ENCODE data around the gene RRP9. TPM values are rescaled to one million over a fixed set of nuclear protein-coding genes. Genes with fewer than 3 reads are reported as not detected.

The RRP9 gene
- total RNA-seq, 1 donor: 2.7 TPM

DNA sequence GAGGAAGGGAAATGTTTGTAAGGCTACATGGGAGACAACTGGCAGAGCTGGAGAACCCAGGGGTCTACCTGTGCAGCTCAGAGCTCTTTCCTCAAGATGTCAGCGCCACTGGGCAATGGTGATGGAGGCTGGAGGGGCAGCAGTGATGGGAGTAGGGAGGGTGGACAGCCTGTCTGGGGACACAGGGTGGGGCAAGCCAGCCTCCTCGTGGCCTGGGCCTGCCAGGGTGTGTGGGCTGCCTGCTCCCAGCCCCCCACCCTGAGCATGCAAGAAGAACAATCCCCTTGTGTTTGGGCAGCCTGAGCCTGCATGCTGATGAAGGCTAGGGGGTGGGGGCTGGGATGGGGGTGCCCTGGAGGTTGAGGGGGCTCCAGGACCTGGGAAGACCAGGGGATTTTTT, 24.3 kb upstream of the RRP9 start:
- Histone ChIP-seq H3K27me3 (ENCODE audit: insufficient read depth, low read length) (no peaks in the 10 kb centered on the region), H3K4me3 (ENCODE audit: low read length) (no peak overlapping the region), H3K9me3 (ENCODE audit: low read depth, low read length) (no peaks in the 10 kb centered on the region), H3K4me1 (ENCODE audit: insufficient read depth, low read length) (peaks cover 10% of the 10 kb centered on the region)

DNA sequence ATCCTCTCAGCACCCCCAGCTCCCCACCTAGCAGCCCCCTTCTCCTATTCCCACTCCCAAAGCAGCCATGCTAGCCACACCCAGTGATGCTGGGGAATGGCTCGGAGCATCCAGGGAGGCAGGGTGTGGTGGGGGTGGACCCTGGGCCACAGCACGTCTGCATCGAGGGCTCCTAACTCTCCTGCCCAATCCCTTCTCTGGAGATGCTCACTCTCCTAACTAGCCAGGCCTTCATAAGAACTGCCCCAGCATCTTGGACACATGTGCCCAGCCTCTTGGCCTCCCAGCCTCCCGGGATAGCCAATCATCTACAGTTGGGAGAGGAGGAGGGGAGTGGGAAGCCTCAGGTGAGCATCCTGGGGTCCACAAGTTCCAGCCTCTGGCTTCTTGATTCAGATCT, 22.8 kb upstream of the RRP9 start:
- no peaks in the 10 kb centered on the region for H3K9me3 ChIP-seq (ENCODE audit: low read depth, low read length)
- no peaks in the 10 kb centered on the region for H3K27me3 ChIP-seq (ENCODE audit: insufficient read depth, low read length)
- no peak overlapping the region for H3K4me3 ChIP-seq (ENCODE audit: low read length)
- peaks cover 10% of the 10 kb centered on the region for H3K4me1 ChIP-seq (ENCODE audit: insufficient read depth, low read length)

DNA sequence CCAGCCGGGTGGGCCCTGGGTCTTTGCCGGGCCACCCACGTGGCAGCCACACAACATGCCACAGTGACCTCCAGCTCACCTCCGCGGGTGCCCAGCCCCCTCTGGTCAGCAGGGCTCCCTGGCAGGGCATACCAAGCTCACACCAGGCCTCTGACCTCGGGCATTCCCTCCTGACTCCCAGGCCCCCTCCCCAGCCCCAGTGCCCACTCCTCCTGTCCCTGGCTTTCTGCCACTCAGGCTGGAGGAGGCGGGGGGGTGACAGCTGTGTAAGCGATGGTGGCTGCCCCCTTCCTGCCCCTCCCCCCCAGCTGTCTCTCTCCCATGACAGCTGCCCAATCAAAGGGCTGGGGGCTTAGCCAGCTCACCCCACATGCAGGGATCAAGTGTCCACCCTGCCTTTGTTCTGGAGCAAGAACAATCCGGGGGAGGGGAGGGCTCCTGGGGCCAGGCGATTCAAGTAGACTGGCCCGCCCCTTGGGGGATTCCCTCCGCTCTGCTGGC, 22.3 kb upstream of the RRP9 start:
- Histone ChIP-seq H3K27me3 (ENCODE audit: insufficient read depth, low read length) (no peaks in the 10 kb centered on the region), H3K4me3 (ENCODE audit: low read length) (no peak overlapping the region), H3K9me3 (ENCODE audit: low read depth, low read length) (no peaks in the 10 kb centered on the region), H3K4me1 (ENCODE audit: insufficient read depth, low read length) (peaks cover 10% of the 10 kb centered on the region)

DNA sequence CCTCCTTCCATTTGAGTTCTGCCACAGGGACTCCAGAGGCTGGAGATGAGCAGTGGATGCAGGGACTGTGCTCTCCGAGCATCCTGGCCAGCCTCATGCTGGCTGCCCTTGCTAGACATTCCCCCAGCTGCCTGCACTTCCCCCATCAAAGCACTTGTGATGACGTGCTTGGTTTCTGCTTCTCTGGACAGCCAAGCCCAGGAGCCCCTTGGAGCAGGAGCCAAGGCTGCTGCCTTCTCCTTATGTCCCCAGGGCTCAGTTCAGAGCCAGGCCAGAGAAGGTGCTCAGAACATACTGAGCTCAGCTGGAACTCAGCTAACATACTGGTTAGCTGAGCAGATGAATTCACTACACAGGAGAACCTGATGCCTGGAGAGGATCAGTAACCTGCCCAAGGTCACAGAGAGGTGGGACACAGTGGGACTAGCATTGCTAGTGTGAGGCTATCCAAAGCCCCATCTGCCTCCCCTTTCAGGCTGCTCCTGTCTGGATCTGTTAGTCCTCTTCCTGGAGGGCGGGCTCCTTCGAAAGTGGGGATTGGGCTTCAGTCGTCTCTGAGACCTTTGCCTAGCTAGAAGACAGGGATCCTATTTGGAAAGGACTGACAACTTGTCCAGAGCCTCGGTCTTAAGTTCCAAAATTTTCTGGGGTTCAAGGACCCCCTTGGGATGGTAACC, 21.3 kb upstream of the RRP9 start:
- peaks cover 8% of the 10 kb centered on the region for H3K4me1 ChIP-seq (ENCODE audit: insufficient read depth, low read length)
- no peak overlapping the region for H3K4me3 ChIP-seq (ENCODE audit: low read length)
- H3K27me3 ChIP-seq (ENCODE audit: insufficient read depth, low read length): no peaks in the 10 kb centered on the region
- no peaks in the 10 kb centered on the region for H3K9me3 ChIP-seq (ENCODE audit: low read depth, low read length)

DNA sequence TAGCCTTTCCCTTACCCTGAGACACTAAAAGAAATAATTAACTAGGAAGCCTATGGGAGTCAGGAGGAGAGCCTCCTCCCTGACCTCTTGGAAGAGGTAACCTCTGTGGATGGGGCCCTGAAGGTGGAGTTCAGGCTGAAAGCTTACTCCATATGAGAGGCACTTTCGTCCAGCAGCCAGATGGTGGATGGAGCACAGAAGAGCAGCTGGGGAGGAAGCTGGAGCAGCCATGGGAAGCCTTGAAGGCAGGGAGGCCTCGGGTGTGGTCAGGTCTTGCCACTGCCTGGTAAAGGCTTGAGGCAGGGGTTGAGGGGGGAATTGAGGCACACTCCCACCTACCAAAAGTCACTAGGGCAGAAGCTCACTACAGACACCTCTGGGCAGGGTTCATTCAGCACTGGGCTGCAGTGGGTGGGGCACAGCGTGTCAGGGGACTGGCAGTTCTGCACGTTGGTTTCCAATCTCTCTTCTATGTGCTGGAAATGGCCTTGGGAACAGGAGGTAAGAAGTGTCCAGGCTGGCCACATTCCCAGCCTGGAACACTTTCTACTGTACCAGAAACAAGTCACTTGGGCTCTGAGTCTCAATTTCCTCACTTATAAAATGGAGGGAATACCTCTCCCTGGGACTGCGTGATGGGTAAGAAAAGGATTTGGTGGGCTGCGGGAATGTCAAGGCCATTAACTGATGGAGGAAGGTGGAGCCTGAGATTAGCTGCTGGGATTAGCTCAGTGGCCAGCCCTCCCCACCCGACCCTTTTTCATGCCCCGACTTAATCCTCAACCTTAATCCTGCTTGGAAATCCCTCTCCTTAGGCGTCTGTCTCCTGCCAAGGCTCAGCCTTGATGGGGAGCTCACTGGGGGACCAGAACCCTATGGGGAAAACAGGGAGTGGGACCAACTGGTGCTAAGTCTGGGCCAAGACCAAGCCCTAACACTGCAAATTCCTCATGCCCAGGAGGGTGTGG, 20.2 kb upstream of the RRP9 start:
- no peaks in the 10 kb centered on the region for H3K9me3 ChIP-seq (ENCODE audit: low read depth, low read length)
- no peak overlapping the region for H3K4me3 ChIP-seq (ENCODE audit: low read length)
- peaks cover 3% of the 10 kb centered on the region for H3K27me3 ChIP-seq (ENCODE audit: insufficient read depth, low read length)
- peaks cover 11% of the 10 kb centered on the region for H3K4me1 ChIP-seq (ENCODE audit: insufficient read depth, low read length)

DNA sequence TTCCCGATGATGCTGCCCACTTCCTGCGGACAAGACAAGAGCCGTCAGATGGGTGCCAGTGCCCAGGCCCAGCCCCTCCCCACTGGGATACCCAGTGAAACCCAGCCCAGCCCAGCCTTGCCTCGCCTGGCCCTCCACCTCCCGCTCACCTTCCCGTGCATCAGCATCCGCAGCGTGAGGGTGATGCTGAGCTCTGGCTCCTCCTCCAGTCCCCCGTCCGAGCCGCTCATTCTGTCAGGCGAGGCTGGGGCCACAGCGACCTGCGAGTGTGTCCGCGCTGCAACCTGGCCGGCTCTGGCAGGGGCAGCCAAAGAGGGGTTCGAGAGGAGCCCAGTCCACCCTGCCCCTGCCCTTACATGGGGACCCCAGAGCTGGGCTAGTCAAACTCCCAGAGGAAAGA, 19.3 kb upstream of the RRP9 start:
- Histone ChIP-seq H3K4me3 (ENCODE audit: low read length) (no peak overlapping the region), H3K4me1 (ENCODE audit: insufficient read depth, low read length) (peaks cover 17% of the 10 kb centered on the region), H3K27me3 (ENCODE audit: insufficient read depth, low read length) (peaks cover 12% of the 10 kb centered on the region), H3K9me3 (ENCODE audit: low read depth, low read length) (no peaks in the 10 kb centered on the region)

DNA sequence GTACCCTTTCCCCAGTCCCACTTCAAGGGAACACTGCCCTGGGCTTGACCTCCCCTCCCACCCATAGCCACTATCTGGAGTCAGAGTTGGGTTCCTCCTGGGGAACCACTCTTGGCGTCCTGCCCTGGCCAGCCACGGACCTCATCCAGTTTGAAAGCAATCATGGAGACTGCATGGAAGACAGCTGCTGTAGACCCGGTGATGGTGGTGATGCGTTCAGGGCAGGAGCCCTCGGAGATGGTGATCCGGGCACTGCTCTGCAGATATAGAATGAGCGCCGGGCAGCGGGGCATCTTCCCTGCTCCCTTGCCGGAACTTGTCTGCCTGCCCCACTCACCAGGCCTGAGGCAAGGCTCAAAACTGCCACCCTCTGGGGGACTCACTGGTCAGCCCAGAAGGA, 18.7 kb upstream of the RRP9 start:
- H3K9me3 ChIP-seq (ENCODE audit: low read depth, low read length): no peaks in the 10 kb centered on the region
- peaks cover 13% of the 10 kb centered on the region for H3K27me3 ChIP-seq (ENCODE audit: insufficient read depth, low read length)
- peaks cover 22% of the 10 kb centered on the region for H3K4me1 ChIP-seq (ENCODE audit: insufficient read depth, low read length)
- H3K4me3 ChIP-seq (ENCODE audit: low read length): no peak overlapping the region

DNA sequence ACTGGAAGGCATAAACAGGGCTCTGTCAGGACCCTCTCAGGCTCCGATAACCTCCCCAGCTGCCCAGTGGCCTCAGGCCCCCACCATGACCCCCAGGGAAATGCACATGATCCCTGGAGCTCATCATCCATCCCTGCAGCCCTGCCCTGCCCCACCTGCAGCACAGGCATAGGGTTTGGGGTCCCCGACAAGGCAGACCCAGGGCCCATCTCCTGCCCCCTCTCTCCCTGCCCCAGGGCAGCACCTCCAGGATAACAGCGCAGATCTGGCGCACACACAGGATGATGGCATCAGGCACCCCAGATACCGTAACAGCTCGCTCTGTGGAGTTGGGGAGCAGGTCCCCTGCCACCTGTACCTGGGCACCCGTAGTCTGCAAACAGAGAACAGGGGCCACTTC, 17.9 kb upstream of the RRP9 start:
- H3K4me3 ChIP-seq (ENCODE audit: low read length): no peak overlapping the region
- H3K4me1 ChIP-seq (ENCODE audit: insufficient read depth, low read length): peaks cover 26% of the 10 kb centered on the region
- no peaks in the 10 kb centered on the region for H3K9me3 ChIP-seq (ENCODE audit: low read depth, low read length)
- peaks cover 20% of the 10 kb centered on the region for H3K27me3 ChIP-seq (ENCODE audit: insufficient read depth, low read length)

DNA sequence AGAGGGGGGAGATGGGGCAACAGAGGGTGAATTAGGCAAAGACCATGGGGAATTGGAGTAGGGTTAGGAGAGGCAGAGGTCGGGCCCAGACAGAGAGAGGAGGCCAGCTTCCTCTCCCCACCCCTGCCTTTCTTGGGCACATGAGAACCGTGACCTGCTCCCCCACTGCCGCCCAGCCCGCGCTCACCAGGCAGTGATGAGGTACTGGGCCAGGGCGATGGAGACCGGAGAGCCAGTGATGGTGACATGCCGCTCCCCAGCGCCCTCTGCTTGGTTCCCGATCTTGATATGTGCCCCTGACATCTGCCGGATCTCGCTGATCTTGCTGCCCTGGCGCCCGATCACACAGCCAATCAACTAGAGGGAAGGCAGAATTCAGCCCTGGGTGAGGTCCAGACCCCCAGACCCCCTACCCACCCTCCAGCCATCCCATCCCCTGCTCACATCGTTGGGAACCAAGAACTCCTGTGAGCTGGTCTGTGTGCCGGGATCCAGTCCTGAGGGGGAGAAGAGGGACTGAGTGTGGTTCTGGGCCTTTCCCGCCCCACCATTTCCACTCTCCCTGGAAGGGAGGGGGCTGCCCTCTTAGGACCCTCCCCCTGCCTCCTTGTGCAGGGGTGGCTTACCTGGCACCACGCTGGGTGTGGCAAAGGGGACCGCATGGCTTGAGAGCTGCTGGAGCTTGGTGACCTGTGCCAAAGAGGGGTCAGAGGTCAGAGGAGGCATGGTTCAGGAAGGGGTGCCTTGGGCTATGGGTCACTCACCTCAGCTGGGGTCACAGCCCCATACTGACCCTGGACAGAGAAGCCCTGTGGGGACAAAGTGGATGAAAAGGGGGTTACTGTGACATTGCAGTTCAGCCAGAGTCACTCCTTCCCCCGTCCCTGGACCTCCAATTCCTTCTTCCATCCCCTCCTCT, 17.2 kb upstream of the RRP9 start:
- no peaks in the 10 kb centered on the region for H3K9me3 ChIP-seq (ENCODE audit: low read depth, low read length)
- no peak overlapping the region for H3K4me3 ChIP-seq (ENCODE audit: low read length)
- peaks cover 34% of the 10 kb centered on the region for H3K4me1 ChIP-seq (ENCODE audit: insufficient read depth, low read length)
- H3K27me3 ChIP-seq (ENCODE audit: insufficient read depth, low read length): peaks cover 20% of the 10 kb centered on the region

DNA sequence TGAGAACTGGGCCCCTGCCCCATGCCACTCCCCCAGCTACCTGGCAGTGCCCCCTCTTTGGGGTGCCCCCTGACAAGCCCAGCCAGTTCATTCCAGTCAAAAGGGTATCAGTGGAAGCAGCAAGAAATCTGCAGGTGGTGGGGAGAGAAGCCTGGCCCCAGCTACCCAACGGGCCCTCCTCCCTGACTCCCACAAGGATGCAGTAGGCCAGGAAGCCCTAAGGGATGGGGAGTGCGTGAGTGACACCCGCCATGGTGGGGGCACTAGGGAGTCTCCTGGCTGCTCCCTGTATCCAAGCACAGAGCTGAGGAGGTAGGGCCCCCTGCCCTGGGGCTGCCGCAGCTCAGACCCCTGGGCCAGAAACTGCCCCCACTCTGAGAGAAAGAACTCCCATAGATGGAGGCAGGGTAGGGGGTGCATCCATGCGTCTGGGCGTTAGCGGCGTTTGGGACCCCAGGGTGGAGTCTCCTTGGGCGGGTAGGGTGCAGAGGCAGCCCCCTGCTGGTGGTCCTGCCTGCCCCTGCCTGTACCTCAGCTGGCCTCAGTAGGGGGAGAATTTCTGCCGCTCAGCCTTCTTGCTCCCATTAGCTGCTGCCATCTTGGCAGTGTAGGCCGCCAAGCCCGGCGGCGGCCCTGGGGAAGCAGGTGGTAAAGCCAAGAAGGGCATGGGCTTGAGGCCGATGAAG, 16.0 kb upstream of the RRP9 start:
- Histone ChIP-seq H3K4me3 (ENCODE audit: low read length) (no peak overlapping the region), H3K4me1 (ENCODE audit: insufficient read depth, low read length) (peaks cover 44% of the 10 kb centered on the region), H3K9me3 (ENCODE audit: low read depth, low read length) (no peaks in the 10 kb centered on the region), H3K27me3 (ENCODE audit: insufficient read depth, low read length) (peaks cover 20% of the 10 kb centered on the region)

DNA sequence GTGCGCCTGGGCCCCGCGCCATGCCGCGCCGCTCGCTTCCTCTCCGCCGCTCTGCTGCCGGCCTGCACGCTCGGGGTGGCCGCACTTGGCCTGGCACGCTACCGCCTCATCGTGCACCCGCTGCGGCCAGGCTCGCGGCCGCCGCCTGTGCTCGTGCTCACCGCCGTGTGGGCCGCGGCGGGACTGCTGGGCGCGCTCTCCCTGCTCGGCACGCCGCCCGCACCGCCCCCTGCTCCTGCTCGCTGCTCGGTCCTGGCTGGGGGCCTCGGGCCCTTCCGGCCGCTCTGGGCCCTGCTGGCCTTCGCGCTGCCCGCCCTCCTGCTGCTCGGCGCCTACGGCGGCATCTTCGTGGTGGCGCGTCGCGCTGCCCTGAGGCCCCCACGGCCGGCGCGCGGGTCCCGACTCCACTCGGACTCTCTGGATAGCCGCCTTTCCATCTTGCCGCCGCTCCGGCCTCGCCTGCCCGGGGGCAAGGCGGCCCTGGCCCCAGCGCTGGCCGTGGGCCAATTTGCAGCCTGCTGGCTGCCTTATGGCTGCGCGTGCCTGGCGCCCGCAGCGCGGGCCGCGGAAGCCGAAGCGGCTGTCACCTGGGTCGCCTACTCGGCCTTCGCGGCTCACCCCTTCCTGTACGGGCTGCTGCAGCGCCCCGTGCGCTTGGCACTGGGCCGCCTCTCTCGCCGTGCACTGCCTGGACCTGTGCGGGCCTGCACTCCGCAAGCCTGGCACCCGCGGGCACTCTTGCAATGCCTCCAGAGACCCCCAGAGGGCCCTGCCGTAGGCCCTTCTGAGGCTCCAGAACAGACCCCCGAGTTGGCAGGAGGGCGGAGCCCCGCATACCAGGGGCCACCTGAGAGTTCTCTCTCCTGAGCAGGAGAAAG, 14.4 kb upstream of the RRP9 start:
- Histone ChIP-seq H3K27me3 (ENCODE audit: insufficient read depth, low read length) (peaks cover 20% of the 10 kb centered on the region), H3K4me1 (ENCODE audit: insufficient read depth, low read length) (peaks cover 44% of the 10 kb centered on the region), H3K4me3 (ENCODE audit: low read length) (no peak overlapping the region), H3K9me3 (ENCODE audit: low read depth, low read length) (no peaks in the 10 kb centered on the region)

DNA sequence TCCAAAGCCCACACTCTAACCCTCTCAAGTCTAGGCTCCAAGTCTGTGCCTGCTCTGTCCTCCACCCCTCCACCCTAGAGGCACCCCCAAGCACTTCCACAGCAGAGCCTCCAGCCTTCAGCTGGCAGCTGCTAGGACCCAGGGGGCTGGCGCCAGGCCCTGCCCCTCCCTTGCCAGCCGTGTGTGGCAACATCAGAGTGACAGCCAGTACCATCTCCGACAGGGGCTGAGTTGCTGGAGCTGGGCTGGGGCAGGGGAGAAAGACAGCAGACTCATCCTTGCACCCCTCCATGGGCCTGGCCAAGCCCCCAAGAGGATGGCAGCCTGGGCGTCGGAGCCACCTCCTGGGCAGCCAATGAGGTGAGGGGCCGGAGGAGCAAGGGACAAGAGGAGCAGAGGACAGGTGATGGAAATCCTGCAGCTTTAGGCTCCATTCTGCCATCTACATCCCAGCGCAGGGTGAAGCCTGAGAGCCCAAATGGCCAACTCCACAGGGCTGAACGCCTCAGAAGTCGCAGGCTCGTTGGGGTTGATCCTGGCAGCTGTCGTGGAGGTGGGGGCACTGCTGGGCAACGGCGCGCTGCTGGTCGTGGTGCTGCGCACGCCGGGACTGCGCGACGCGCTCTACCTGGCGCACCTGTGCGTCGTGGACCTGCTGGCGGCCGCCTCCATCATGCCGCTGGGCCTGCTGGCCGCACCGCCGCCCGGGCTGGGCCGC, 13.6 kb upstream of the RRP9 start, which contains the start of gene GPR62:
Gene GPR62 (plus strand): TSS at position 207 of the 718 bp plus-strand sequence. CDS start 272 bp downstream, at position 479.
- Histone ChIP-seq H3K4me3 (ENCODE audit: low read length) (no peak within 1 kb of the TSS), H3K4me1 (ENCODE audit: insufficient read depth, low read length) (peaks cover 44% of the 10 kb centered on the region), H3K27me3 (ENCODE audit: insufficient read depth, low read length) (peaks cover 20% of the 10 kb centered on the region), H3K9me3 (ENCODE audit: low read depth, low read length) (no peaks in the 10 kb centered on the region)

DNA sequence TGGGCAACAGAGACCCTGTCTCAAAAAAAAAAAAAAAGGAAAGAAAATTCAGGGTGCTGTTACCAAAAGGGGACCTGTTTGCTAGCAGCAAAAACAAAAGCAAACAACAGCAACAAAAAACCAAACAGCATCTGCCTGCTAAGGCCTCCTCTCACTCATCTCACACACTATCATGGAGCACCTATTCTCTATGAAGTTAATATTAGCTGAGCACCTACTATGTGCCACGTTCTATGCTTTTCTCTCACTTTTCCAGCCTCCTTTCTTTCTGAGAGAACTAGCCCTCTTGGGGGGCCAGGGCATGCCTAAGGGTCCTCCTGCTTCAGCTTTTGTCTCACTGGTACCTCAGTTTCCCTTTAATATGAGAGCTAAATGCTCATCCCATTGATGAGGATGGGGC, 13.0 kb upstream of the RRP9 start:
- peaks cover 20% of the 10 kb centered on the region for H3K27me3 ChIP-seq (ENCODE audit: insufficient read depth, low read length)
- H3K4me3 ChIP-seq (ENCODE audit: low read length): no peak overlapping the region
- H3K9me3 ChIP-seq (ENCODE audit: low read depth, low read length): no peaks in the 10 kb centered on the region
- H3K4me1 ChIP-seq (ENCODE audit: insufficient read depth, low read length): peaks cover 44% of the 10 kb centered on the region
